HT1080 (cell line): ENCODE measurements around the gene CSAG3. TPM values are rescaled to one million over a fixed set of nuclear protein-coding genes. Genes with fewer than 3 reads are reported as not detected.
A peak's percentile ranks its signal among the peaks of the same experiment; 100 is the strongest.

Experiments used
- DNase-seq: peaks from one replicate; pipeline ENCODE4 v3.0.0-alpha.2; 2015; ENCODE audit warnings: low read depth
- total RNA-seq: library from RNA; depleted of rRNA; stranded (reverse); fragments of >200 nt; shearing (Covaris generic); gene quantifications from 2 replicates; pipeline ENCODE4 v1.2.3, GENCODE V29; 2014; rRNA removed

CSAG3 gene
- total RNA-seq, 1 experiment from 2014 or later = 2.6 TPM

GRCh38 chrX:152806035-152806434 is 47.0 kb downstream of the CSAG3 start:
- DNase-seq = peak; percentile 74

Other genes with a start within 250 kb of the CSAG3 start
- gene GABRQ, start 121.3 kb upstream of the CSAG3 start, total RNA-seq = not detected in 2 replicates
- 216 and 247 TPM in 2 replicates for gene MAGEA3, start 60.4 kb upstream of the CSAG3 start, total RNA-seq
- 2.9 and 6.1 TPM in 2 replicates for gene CSAG2, start 49.9 kb upstream of the CSAG3 start, total RNA-seq
- 18.4 and 30.0 TPM in 2 replicates for gene MAGEA2B, start 44.6 kb upstream of the CSAG3 start, total RNA-seq
- gene CSAG1, start 25.5 kb upstream of the CSAG3 start, total RNA-seq = 63.8 and 71.6 TPM in 2 replicates
- 142 and 151 TPM in 2 replicates for gene MAGEA12, start 25.5 kb upstream of the CSAG3 start, total RNA-seq
- gene MAGEA2, start 5.4 kb upstream of the CSAG3 start, total RNA-seq = 87.1 and 93.8 TPM in 2 replicates
- gene MAGEA6, start 10.5 kb downstream of the CSAG3 start, total RNA-seq = 208 and 228 TPM in 2 replicates
- 19.4 and 21.0 TPM in 2 replicates for gene CETN2, start 71.5 kb downstream of the CSAG3 start, total RNA-seq
- gene NSDHL, start 71.8 kb downstream of the CSAG3 start, total RNA-seq = 36.7 and 43.2 TPM in 2 replicates
- 12.2 and 16.2 TPM in 2 replicates for gene ZNF185, start 138.8 kb downstream of the CSAG3 start, total RNA-seq
- gene PNMA5, start 234.9 kb downstream of the CSAG3 start, total RNA-seq = not detected in 2 replicates